Neural cell (in vitro differentiated cells): ENCODE measurements around the gene TBX4. TPM values are rescaled to one million over a fixed set of nuclear protein-coding genes. Genes with fewer than 3 reads are reported as not detected.

Experiments
- H2AFZ ChIP-seq: fragments of 200-600, 300-800 bp; sonication (generic), shearing (Covaris generic); 2 replicates; pipeline ENCODE4 v1.6.0; 2014; ENCODE audit warnings: low read depth, mild to moderate bottlenecking, antibody characterized with exemption, low read length, moderate library complexity
- H3F3A ChIP-seq: fragments of 200-600 bp; shearing (Covaris generic); 2 replicates; pipeline ENCODE4 v1.6.1; 2016; ENCODE audit warnings: mild to moderate bottlenecking, moderate library complexity, mixed read lengths, antibody characterized with exemption, low read length; ENCODE audit not compliant: insufficient read depth, poor library complexity, severe bottlenecking
- H3K27ac ChIP-seq: fragments of 200-600, 300-800 bp; sonication (generic), shearing (Covaris generic); 2 replicates; pipeline ENCODE4 v1.5.1; 2014; ENCODE audit warnings: mild to moderate bottlenecking, low read length, moderate library complexity
- H3K27me3 ChIP-seq: fragments of 300-800, 200-600 bp; sonication (generic), shearing (Covaris generic); 2 replicates; pipeline ENCODE4 v1.6.0; 2014; ENCODE audit warnings: mild to moderate bottlenecking, low read depth, low read length, moderate library complexity; ENCODE audit not compliant: insufficient read depth
- H3K36me3 ChIP-seq: fragments of 300-800, 200-600 bp; sonication (generic), shearing (Covaris generic); 2 replicates; pipeline ENCODE4 v1.5.1; 2014; ENCODE audit warnings: mild to moderate bottlenecking, antibody characterized with exemption, low read length, moderate library complexity; ENCODE audit not compliant: insufficient read depth
- H3K4me2 ChIP-seq: fragments of 300-800, 200-600 bp; sonication (generic), shearing (Covaris generic); 2 replicates; pipeline ENCODE4 v1.6.0; 2014; ENCODE audit warnings: mild to moderate bottlenecking, low read length
- H3K4me3 ChIP-seq: fragments of 300-800, 200-600 bp; sonication (generic), shearing (Covaris generic); 2 replicates; pipeline ENCODE4 v1.5.1; 2014; ENCODE audit warnings: mild to moderate bottlenecking, low read length, moderate library complexity
- H3K79me2 ChIP-seq: fragments of 200-600 bp; shearing (Covaris generic); replicated peaks from 2 replicates; pipeline ENCODE4 v1.6.0; 2014; ENCODE audit warnings: mild to moderate bottlenecking, low read length, moderate library complexity; ENCODE audit not compliant: insufficient read depth
- H3K9ac ChIP-seq: fragments of 300-800, 200-600 bp; sonication (generic), shearing (Covaris generic); 2 replicates; pipeline ENCODE4 v1.6.1; 2016; ENCODE audit warnings: mild to moderate bottlenecking, low read length, mixed read lengths
- H3K9me2 ChIP-seq: fragments of 200-600 bp; shearing (Covaris generic); 2 replicates; pipeline ENCODE4 v1.6.1; 2016; ENCODE audit warnings: mild to moderate bottlenecking, low read length, mixed read lengths; ENCODE audit not compliant: insufficient read depth
- H3K9me3 ChIP-seq: fragments of 200-600, 300-800 bp; sonication (generic), shearing (Covaris generic); 2 replicates; pipeline ENCODE4 v1.6.1; 2016; ENCODE audit warnings: mild to moderate bottlenecking, mixed run types, low read length, moderate library complexity, mixed read lengths
- H4K20me1 ChIP-seq: fragments of 200-600 bp; shearing (Covaris generic); 2 replicates; pipeline ENCODE4 v1.6.1; 2016; ENCODE audit warnings: mild to moderate bottlenecking, mixed run types; ENCODE audit not compliant: insufficient read depth
- EP300 ChIP-seq: fragments of 450-650 bp; conservative IDR thresholded peaks from 2 replicates; pipeline ENCODE4 v1.6.1; 2014; ENCODE audit warnings: antibody characterized with exemption, mild to moderate bottlenecking, moderate library complexity; ENCODE audit not compliant: poor library complexity, severe bottlenecking
- EZH2 ChIP-seq: fragments of 200-600, 300-800 bp; shearing (Covaris generic), sonication (generic); IDR thresholded peaks from 2 replicates; pipeline ENCODE4 v1.6.1; 2014; ENCODE audit warnings: antibody characterized with exemption, low read length, borderline replicate concordance, mild to moderate bottlenecking; ENCODE audit not compliant: insufficient read depth, poor library complexity, severe bottlenecking
- MXI1 ChIP-seq: fragments of 450-650 bp; conservative IDR thresholded peaks from 2 replicates; pipeline ENCODE4 v1.6.1; 2014; ENCODE audit warnings: antibody characterized with exemption, mild to moderate bottlenecking; ENCODE audit not compliant: poor library complexity, severe bottlenecking
- POLR2AphosphoS5 ChIP-seq: IDR thresholded peaks from 2 replicates; pipeline ENCODE4 v1.6.1; 2012
- RAD21 ChIP-seq: fragments of 450-650 bp; conservative IDR thresholded peaks from 2 replicates; pipeline ENCODE4 v1.6.1; 2014; ENCODE audit warnings: antibody characterized with exemption, mild to moderate bottlenecking, moderate library complexity
- REST ChIP-seq: IDR thresholded peaks from 2 replicates; pipeline ENCODE4 v1.6.1; 2012; ENCODE audit warnings: borderline replicate concordance
- SMC3 ChIP-seq: fragments of 450-650 bp; conservative IDR thresholded peaks from 2 replicates; pipeline ENCODE4 v1.6.1; 2014; ENCODE audit warnings: antibody characterized with exemption, mild to moderate bottlenecking, moderate library complexity; ENCODE audit not compliant: poor library complexity
- TAF1 ChIP-seq: IDR thresholded peaks from 2 replicates; pipeline ENCODE4 v1.6.1; 2012; ENCODE audit warnings: low read depth
- polyA plus RNA-seq: library from polyadenylated mRNA; depleted of rRNA; stranded (reverse); fragments of >200 nt; gene quantifications from 2 replicates; pipeline ENCODE4 v1.2.3, GENCODE V29; 2014
- TF ChIP-seq, protein P1 (sequence below): fragments of 450-650 bp; IDR thresholded peaks from 2 replicates; pipeline ENCODE4 v1.5.1; 2014; ENCODE audit warnings: antibody characterized with exemption, mild to moderate bottlenecking, moderate library complexity; ENCODE audit not compliant: poor library complexity, severe bottlenecking

TBX4 gene
- polyA plus RNA-seq, 1 donor from 2014 or later = not detected

GRCh38 chr17:61449707-61450640 lies 2.2 kb upstream of the TBX4 start:
- no peak overlapping the region for H3K9ac ChIP-seq
- peaks cover 71% of the 10 kb centered on the region for H3K27me3 ChIP-seq

More at GRCh38 chr17:61449707-61450640, 2.2 kb upstream of the TBX4 start:
- no peaks in the 10 kb centered on the region for H3K9me3 ChIP-seq
- no peak overlapping the region for H3K4me3 ChIP-seq
- no peak for TF ChIP-seq EP300
- TF ChIP-seq, protein P1, sequence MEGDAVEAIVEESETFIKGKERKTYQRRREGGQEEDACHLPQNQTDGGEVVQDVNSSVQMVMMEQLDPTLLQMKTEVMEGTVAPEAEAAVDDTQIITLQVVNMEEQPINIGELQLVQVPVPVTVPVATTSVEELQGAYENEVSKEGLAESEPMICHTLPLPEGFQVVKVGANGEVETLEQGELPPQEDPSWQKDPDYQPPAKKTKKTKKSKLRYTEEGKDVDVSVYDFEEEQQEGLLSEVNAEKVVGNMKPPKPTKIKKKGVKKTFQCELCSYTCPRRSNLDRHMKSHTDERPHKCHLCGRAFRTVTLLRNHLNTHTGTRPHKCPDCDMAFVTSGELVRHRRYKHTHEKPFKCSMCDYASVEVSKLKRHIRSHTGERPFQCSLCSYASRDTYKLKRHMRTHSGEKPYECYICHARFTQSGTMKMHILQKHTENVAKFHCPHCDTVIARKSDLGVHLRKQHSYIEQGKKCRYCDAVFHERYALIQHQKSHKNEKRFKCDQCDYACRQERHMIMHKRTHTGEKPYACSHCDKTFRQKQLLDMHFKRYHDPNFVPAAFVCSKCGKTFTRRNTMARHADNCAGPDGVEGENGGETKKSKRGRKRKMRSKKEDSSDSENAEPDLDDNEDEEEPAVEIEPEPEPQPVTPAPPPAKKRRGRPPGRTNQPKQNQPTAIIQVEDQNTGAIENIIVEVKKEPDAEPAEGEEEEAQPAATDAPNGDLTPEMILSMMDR = no peak
- TF ChIP-seq EZH2 = no peak
- no peak for TF ChIP-seq POLR2AphosphoS5
- no peak for TF ChIP-seq SMC3
- TF ChIP-seq RAD21 = no peak
- TF ChIP-seq MXI1 = no peak
- TF ChIP-seq REST = no peak
- no peak for TF ChIP-seq TAF1
- H2AFZ ChIP-seq = no peak overlapping the region
- H3K36me3 ChIP-seq = no peaks in the 10 kb centered on the region
- H3K27ac ChIP-seq = no peak overlapping the region
- H3K9me2 ChIP-seq = no peaks in the 10 kb centered on the region
- no peaks in the 10 kb centered on the region for H3F3A ChIP-seq
- no peaks in the 10 kb centered on the region for H4K20me1 ChIP-seq
- H3K4me2 ChIP-seq = no peak overlapping the region
- no peaks in the 10 kb centered on the region for H3K79me2 ChIP-seq
